H1 (cell line): ENCODE measurements around the gene VGLL4. TPM values are rescaled to one million over a fixed set of nuclear protein-coding genes. Genes with fewer than 3 reads are reported as not detected.

Source experiments
- MAX ChIP-seq: IDR thresholded peaks from 2 replicates; pipeline ENCODE4 v1.6.1; 2012; ENCODE audit warnings: inconsistent platforms
- polyA plus RNA-seq, 7 experiments: library from polyadenylated mRNA; depleted of rRNA in 3 of 7; stranded (reverse) in 5 of 7; unstranded in 2 of 7; fragments of >200 nt in 5 of 7; fragments of 200-250 nt in 2 of 7; gene quantifications; 1 replicate in 5 of 7; 2 replicates in 1 of 7; 4 replicates in 1 of 7; pipeline versions ENCODE4 v1.2.1 to v1.2.3, GENCODE V29; 2011 to 2013; ENCODE audit warnings: missing spikeins in 2 of 7, mixed read lengths in 2 of 7
- total RNA-seq: library from RNA; stranded (reverse); fragmentation: NEBNext Ultra II Directional; extraction: Animal tissue kit (Norgen Biotek cat#: 25700); gene quantifications from 2 replicates; pipeline ENCODE4 v1.2.1, GENCODE V29; 2021

Gene VGLL4
- total and polyA plus RNA-seq, 2 of the 8 experiments (the other 6 are each of a cell fraction or from before 2014, with no cell fraction given), result 45.1 to 50.0 TPM

GRCh38 chr3:11558918-11559815 is 84.5 kb downstream of the VGLL4 start (continued):
- TF ChIP-seq MAX, result no peak
